GM21529 (cell line): ENCODE measurements around the gene BAZ1A.
"Not testable (repeated sequence)": the region's sequence is repeated elsewhere in the genome, so short reads cannot be mapped to it uniquely, and the experiment has no call there.

Experiments used
- ATAC-seq: cut with Tn5 transposase; IDR thresholded peaks from one replicate; pipeline ENCODE4 v1.9.1; 2021; ENCODE audit not compliant: unreplicated experiment

The BAZ1A gene

DNA sequence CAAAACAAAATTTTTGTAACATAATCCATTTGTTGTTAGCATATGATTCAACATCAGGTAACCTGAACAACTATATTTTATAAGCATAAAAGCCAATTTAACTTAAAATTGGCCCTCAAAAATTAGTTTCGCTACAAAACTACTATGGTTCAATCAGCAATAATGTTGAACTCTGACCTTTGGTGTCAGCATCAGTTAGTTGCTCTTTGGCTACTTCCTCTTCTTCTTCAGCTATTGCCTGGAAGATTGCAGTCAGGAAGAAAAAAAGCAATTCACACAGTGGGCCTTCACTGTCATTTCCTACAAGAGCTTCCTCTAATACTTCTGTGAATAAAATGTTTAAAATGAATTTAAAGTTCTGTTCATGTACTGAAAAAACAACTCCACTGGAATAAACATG is 82.6 kb downstream of the BAZ1A start:
- no peak for ATAC-seq

DNA sequence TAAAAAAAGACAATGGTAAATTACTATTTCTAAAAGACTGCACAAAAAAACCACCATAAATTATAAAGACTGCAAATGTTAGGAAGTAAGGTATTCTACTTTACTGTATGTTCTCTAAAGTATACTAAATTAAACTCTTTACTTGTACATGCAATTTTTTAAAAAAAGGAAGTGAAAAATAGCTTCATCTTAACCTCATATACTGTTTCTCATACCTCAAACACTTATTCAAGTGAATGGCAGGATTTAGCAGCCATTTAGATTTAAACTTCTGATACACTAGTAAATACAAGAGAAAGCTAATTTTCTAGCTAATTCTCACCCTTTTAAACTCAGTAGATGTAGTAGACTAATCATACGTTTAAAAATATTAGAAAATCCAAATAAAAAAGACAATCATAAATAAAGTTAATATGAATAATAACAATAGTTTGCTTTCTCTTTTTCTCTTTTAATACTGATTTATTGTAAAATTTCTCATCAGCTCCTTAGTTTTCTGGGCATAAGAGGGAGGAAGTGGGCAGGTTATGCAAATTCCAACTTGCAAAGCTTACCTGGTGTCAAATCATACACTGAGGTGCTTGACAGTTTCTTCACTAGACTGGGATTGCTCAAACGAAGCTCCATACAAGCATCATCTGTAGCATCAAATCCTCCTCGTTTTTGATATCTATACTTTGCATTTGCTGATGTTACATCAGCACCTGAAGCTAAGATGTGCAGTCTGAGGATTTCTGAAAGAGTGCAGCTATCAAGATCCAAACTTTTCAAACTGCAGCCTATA is 89.7 kb downstream of the BAZ1A start:
- ATAC-seq, result peak; percentile 57

DNA sequence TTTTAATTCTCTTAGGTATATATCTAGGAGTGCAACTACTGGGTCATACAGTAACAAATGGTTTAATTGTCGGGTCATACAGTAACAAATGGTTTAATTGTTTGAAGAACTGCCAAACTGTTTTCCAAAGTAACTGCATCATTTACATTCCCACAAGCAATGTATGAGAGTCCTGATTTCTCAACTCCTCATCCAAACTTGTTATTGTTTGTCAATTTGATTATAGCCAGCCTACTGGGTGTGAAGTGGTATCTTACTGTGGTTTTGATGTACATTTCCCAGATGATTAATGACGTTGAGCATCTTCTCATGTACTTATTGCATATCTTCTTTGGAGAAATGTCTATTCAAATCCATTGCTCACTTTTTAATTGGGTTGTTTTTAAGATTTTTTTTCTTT is 93.1 kb downstream of the BAZ1A start:
- ATAC-seq, result no peak

DNA sequence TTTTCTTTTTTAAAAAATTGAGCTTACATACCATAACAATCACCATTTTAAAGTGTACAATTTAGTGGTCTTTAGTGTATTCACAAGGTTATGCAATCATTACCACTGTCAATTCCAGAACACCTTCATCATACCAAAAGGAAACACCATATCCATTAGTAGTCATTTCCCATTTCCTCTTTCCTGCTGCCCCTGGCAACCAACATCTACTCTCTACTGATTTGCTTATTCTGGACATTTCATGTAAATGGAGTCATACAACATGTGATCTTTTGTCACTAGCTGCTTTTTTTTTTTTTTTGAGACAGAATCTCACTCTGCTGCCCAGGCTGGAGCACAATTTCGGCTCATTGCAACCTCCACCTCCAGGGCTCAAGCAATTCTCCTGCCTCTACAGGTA is 93.9 kb downstream of the BAZ1A start:
- ATAC-seq, result no peak

DNA sequence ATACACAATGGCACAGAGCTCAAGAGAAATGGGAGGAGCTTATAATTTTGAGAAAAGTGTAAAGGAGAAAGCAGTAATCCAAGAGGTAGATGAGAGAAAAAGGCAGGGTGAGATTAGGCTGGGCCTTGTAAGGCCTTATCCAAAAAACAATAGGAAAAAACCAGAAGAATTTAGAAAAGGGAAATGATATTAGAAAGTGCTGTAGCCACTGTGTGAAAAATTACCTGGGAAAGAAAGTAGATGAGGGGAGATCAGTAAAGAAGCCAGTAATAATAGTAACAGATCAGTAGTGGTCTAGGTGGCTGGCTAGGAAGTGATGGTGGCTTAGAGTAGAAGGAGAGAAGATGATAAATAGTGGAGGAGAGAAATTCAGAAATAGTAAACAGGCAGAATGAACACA is 94.5 kb downstream of the BAZ1A start:
- no peak for ATAC-seq

DNA sequence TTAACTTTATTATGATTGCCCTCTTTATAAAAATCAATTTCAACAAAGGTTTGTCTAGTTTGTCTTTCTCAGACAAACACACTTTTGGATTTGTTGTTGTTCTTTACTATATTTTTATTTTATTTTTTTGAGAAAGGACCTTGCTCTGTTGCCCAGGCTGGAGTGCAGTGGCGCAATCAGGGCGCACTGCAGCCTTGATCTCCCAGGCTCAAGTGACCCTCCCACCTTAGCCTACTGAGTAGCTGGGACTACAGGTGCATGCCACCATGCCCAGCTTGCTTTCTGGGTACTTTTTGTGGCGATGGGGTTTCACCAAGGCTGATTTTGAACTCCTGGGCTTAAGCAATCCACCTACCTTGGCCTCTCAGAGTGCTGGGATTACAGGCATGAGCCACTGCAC is 96.4 kb downstream of the BAZ1A start:
- no peak for ATAC-seq

DNA sequence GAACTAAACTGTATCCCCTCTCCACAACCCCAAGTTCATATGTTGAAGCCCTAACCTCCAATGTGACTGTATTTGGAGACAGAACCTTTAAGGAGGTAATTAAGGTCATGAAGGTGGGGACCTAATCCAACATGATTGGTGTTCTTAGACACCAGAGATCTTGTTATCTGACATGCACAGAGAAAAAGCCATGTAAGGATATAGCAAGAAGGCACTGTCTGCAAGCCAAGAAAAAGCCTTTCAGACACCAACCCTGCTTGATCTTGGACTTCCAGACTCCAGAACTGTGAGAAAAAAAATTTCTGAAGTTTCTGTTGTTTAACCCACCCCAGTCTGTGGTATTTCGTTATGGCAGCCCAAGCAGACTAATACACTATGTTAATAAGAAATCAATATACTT is 98.5 kb downstream of the BAZ1A start:
- no peak for ATAC-seq

DNA sequence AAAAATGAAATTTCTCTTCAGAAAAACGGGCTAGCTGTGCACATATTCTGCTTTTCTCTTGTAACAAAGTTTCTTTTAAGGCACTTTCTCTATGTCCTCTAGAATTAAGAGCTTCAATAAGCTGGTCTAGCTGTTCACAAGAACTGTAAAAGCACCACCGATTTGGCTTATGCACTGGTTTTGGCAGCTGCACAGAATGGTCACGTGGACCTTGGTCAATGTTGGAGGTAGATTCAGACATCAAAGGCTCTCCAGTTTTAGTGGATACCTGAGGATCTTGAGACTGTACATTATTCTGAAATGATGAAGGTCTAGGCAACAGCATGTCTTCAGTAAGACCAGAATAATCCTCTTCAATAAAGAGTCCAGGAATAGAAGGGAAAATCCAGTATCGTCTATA is 99.2 kb downstream of the BAZ1A start:
- no peak for ATAC-seq

DNA sequence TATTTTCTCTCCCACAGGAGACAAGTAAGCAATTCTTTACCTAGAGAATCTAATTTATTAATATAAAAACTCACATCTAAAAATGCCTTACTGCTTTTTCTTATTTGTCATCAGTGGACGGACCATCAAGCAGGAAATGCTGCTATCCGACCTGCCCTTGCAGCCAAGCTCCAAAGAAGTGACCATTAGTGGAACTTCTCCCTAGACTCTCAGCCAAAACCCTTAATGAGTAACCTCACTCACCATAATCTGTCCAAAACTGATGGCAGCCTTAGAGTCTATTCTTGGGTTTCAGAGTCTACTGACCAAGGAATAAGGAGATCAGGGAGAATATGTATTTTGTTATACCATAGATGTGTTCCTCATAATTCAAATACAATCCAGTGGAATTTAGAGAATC is 99.8 kb downstream of the BAZ1A start:
- no peak for ATAC-seq

DNA sequence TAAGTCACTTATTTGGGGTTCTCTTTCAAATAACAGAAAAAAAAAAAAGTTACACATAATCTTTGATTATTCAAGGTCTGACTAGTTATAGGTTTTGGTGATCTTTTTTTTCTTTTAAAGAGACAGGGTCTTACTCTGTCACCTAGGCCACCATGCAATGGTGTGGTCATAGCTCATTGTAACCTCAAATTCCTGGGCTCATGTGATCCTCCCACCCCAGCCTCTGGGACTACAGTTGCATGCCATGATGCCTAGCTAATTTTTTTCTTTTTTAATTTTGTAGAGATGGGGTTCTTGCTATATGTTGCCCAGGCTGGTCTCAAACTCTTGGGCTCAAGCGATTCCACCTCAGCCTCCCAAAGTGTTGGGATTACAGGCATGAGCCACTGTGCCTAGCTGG is 104.3 kb downstream of the BAZ1A start:
- no peak for ATAC-seq

DNA sequence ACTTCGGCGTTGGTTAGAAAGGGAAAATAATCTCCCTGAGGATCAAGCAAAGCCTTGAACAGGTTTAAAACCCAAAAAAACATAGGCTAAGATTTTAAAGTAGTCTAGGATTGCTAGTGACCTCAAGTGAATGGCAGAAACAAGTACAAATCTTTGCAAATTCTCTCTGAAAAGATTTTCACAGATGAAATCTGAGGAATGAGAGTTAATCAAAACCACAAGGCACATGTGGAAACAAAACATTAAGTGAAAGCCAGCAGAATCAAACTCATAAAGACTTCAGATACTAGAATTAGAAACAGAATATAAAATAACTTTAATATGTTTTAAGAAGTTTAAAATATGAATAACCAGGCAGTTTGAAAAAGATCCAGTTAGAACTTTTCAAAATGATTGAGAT is 108.6 kb downstream of the BAZ1A start:
- no peak for ATAC-seq

DNA sequence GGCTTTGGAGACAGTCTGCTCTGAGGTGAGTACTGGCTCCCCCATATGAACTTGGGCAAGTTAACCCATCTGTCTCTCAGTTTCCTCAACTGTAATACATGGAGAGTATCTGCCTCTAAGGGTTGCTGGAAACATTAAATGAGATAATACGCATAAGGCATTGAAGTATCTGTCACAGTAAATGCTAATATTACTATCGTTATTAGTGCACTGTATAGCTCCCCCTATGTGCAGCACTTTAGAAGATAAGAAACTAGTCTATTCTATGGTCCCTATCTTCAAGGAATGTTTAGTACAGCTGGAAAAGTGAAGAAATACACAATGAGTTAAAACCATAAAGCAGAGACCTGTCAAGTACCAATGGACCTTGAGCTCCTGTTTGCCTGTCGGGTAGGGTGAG is 109.1 kb downstream of the BAZ1A start:
- no peak for ATAC-seq

DNA sequence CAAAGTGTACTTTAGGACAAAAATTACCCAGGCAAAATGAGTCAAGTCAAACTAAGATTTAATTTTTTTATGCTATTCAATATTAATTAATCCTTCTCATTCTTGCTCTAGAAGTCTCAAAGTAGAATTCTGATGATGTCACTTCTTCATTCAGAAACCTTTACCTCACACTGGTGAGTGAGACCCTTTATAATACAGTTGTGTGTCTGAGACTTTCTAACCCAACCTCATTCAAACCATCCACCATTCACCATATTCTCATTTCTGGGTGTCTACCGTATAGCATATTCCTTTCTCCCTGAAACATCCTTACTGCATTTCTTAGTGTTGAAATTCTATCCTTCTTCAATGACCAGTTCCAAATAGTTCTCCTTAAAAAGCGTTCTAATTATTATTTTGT is 119.9 kb downstream of the BAZ1A start:
- ATAC-seq, result no peak

DNA sequence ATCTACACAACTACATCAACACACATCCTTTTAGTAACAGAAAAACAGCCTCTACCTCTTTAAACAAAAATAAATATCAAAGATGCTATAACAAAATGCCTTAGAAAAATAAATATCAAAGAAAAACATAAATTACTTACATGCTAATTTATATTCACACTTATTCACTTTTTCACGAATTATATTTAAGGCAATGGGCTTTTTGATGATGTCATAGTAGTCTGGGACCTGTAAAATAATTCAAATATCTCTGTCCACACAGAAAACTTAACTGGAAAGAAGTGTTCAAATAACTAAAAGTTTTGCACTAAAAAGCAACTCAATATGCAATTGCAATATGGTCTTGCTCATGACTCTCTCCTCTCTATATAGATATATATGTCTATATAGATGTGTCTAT is 120.5 kb downstream of the BAZ1A start:
- ATAC-seq, result no peak

DNA sequence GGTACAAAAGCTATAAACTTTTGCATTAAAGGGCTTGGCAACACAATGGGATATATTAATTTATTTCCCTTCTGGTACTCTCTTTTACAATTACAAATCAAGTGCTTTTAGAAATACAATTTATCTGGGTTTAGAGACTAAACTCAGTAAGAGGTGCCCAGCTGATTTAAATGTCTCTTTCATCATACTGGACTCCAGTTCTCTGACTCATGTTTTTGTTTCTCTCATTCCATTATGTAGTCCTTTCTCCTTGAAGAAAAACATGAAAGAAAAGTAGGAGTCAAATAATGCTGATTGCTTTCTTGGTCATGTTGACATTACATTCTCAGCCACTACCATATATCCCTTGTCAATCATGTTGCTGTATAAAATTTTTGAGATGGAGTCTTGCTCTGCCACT is 124.5 kb downstream of the BAZ1A start:
- ATAC-seq, result no peak

DNA sequence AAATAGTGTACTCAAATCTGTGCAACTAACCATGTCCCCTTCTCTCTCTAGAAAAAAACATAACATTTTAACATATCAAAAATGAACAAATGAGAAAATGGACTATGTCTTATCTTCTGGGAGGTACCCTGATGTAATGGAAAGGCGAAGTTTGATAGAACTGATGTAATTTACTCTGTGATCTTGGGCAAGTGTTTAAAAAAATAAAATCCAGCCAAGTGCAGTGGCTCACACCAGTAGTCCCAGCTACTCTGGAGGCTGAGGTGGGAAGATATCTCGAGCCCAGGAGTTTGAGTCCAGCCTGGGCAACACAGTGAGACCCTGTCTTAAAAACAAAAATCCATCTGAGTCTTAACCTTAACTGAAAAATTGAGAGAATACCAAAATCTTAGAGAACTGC is 124.9 kb downstream of the BAZ1A start:
- no peak for ATAC-seq

DNA sequence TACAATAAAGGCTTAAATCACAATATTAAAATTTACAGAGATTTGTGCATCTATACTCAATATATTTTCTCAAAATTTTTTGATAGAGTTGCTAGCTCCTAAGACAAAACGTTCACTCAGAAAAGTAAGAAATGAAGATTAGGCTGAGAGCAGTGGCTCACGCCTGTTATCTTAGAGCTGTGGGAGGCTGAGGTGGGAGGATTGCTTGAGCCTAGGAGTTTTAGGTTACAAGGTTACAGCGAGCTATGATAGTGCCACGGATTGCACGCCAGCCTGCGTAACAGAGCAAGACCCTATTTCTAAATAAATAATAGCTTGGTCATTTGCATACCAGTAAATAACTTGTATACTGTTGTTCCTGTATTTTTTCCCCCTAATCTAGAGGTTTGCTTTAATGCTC is 125.8 kb downstream of the BAZ1A start:
- no peak for ATAC-seq

DNA sequence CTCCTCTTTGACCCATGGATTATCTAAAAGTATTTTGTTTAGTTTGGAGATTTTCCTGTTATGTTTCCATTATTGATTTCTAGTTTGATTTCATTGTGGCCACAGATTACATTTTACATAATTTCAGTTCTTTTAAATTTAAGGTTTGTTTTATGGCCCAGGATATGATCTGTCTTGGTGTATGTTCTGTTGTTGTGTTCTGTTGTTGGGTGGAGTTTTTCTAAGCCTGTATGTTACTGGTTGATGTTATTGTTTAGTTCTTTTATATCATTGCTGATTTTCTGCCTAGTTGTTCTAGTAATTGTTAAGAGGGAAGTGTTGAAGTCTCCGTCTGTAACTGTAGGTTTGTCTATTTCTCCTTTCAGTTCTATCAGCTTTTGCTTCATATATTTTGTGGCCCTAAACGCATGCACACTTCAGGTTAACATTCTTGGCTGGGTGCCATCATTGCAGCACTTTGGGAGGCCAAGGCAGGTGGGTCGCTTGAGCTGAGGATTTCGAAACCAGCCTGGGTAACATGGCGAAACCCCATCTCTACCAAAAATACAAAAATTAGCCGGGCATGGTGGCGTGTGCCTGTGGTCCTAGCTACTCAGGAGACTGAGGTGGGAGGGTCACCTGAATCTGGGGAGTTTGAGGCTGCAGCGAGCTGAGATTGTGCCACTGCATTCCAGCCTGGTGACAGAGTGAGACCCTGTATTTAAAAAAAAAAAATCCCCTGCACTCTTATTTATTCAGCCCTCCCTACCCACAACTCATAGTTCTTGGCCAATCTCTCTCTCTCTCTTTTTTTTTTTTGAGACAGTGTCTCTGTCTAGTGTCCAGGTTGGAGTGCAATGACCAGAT is 132.7 kb downstream of the BAZ1A start:
- no peak for ATAC-seq

DNA sequence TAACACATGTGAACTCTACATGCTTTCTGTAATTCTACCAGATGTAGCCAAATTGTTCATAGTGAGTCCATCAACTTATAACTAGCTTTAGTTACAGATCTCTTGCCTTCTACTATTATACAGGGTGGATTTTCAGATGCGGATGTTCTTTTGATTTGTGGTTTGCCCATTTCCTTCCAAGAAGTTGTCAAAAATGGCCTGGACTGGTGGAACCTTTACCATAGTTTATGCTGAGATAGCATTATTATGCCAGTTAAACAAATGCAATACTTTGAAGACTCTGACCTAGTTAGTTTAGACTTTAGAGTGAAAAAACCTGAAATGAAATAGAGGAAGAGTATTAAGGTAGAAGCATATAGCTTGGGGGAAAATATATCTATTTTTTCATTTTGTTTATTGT is 133.3 kb downstream of the BAZ1A start:
- no peak for ATAC-seq

DNA sequence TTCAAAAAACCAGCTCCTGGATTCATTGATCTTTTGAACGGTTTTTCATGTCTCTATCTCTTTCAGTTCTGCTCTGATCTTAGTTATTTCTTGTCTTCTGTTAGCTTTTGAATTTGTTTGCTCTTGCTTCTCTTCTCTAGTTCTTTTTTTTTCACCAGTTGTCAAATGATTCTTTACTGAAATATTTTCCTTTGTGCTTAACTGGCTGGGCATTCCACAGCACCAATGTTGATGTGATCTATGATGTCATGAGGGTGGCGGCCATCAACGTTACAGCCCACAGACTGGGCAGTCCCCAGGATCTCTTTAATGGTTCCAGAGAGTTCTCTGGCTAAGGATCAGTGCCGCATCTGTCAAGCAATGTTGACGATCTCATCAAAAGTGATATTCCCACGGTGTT is 135.0 kb downstream of the BAZ1A start:
- ATAC-seq, result not testable (repeated sequence)

DNA sequence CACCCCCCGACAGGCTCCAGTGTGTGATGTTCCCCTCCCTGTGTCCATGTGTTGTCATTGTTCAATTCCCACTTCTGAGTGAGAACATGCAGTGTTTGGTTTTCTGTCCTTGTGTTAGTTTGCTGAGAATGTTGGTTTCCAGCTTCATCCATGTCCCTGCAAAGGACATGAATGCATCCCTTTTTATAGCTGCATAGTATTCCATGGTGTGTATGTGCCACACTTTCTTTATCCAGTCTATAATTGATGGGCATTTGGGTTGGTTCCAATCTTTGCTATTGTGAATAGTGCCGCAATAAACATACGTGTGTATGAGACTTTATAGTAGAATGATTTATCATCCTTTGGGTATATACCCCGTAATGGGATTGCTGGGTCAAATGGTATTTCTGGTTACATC is 138.1 kb downstream of the BAZ1A start:
- ATAC-seq, result not testable (repeated sequence)

DNA sequence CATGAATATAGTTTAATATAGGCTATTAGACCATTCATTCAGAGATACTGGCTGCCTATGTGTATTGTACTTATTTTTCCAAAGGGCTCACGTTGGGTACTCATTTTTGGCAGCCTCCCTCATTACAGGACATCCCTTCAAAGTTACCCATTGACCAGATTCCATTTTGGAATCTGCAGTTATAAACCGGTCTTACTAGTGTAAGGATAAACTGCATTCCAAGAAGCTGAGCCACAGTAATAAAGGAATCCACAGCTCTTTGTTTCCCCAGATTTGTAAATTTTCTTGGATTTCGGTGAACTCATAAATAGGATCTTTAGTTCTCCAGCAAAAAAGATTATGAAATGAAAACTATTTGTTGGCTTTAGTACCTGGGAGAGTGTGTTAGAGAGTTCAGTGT is 141.9 kb downstream of the BAZ1A start:
- no peak for ATAC-seq

DNA sequence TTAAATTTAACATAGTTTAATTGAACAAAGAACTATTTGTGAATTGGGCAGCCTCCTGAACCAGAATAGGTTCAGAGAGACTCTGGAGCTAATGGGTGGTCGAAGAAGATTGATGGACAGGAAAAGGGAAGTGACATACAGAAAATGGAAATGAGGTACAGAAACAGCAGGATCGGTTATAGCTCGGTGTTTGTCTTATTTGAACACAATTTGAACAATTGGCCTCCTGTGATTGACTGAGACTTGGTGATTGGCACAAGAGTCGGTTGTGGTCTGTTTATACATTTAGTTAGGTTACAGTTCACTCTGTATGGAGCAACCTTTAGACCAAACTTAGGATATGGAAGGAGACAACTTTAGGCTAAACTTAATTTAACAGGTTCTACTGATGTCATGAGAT is 142.4 kb downstream of the BAZ1A start:
- no peak for ATAC-seq
